H1 (cell line): ENCODE results near the gene NPBWR2. TPM values are rescaled to one million over a fixed set of nuclear protein-coding genes. Genes with fewer than 3 reads are reported as not detected.

Experiments used
- CTCF ChIA-PET: fragments of 300-600 bp; sonication (Branson Sonifier 250); formaldehyde crosslinking; loops from one replicate; lab custom pipeline; 2021; ENCODE audit not compliant: partially characterized antibody; lab: Charles Lee
- POLR2A ChIA-PET: fragments of 300-600 bp; sonication (Branson Sonifier 250); formaldehyde crosslinking; loops from one replicate; lab custom pipeline; 2021; ENCODE audit warnings: inconsistent platforms; ENCODE audit not compliant: partially characterized antibody; lab: Charles Lee
- DNase-seq, 2 experiments: peaks; one replicate each; pipeline versions ENCODE4 v3.0.0 to v3.0.0-alpha.2; 2010 to 2022; ENCODE audit warnings: low spot score in 2 of 2, low read depth in 1 of 2, mixed read lengths in 1 of 2
- FAIRE-seq: peaks from 2 replicates; lab custom pipeline; 2011; peaks lifted over from hg19 to GRCh38; lab: Jason Lieb, UNC
- H2AFZ ChIP-seq: 2 replicates; pipeline ENCODE4 v1.8.1; 2012; ENCODE audit warnings: low read length, inconsistent platforms
- H2AK5ac ChIP-seq: 2 replicates; pipeline ENCODE4 v1.6.1; 2013; ENCODE audit warnings: low read depth, low read length
- H2BK120ac ChIP-seq: replicated peaks from 2 replicates; pipeline ENCODE3; 2013; ENCODE audit warnings: low read depth, low read length, inconsistent platforms
- H2BK12ac ChIP-seq: 2 replicates; pipeline ENCODE4 v1.6.1; 2013; ENCODE audit warnings: low read depth, low read length
- H2BK15ac ChIP-seq: 2 replicates; pipeline ENCODE4 v1.6.1; 2013; ENCODE audit warnings: low read length
- H2BK20ac ChIP-seq: 2 replicates; pipeline ENCODE4 v1.6.1; 2013; ENCODE audit warnings: low read length
- H2BK5ac ChIP-seq: 2 replicates; pipeline ENCODE4 v1.6.1; 2013; ENCODE audit warnings: low read depth, low read length
- H3K14ac ChIP-seq: 2 replicates; pipeline ENCODE4 v1.6.1; 2013; ENCODE audit warnings: inconsistent platforms; ENCODE audit not compliant: insufficient read length
- H3K18ac ChIP-seq: 2 replicates; pipeline ENCODE4 v1.6.1; 2013; ENCODE audit warnings: low read length; ENCODE audit errors: extremely low read depth
- H3K23ac ChIP-seq: 2 replicates; pipeline ENCODE4 v1.6.1; 2013; ENCODE audit warnings: inconsistent platforms; ENCODE audit not compliant: insufficient read length
- H3K23me2 ChIP-seq: 2 replicates; pipeline ENCODE4 v1.6.1; 2013; ENCODE audit warnings: low read depth, low read length
- H3K27ac ChIP-seq: 2 replicates; pipeline ENCODE4 v1.6.1; 2011; ENCODE audit warnings: low read depth, low read length, inconsistent platforms
- H3K27me3 ChIP-seq, 4 experiments: replicated peaks in 1 of 4; 1 replicate in 1 of 4; 2 replicates in 3 of 4; pipeline versions ENCODE4 v1.6.1 to v1.8.1; 2011 to 2013; ENCODE audit warnings: low read length in 3 of 4, mild to moderate bottlenecking in 3 of 4, inconsistent platforms in 2 of 4, mixed read lengths in 2 of 4, moderate library complexity in 1 of 4; ENCODE audit not compliant: control insufficient read depth in 3 of 4, insufficient read depth in 3 of 4; ENCODE audit errors: extremely low read depth in 1 of 4
- H3K36me3 ChIP-seq, 4 experiments: 2 replicates each; pipeline versions ENCODE4 v1.6.1 to v1.8.1; 2011 to 2013; ENCODE audit warnings: mild to moderate bottlenecking in 4 of 4, low read length in 3 of 4, moderate library complexity in 2 of 4, control low read depth in 1 of 4, inconsistent platforms in 1 of 4; ENCODE audit not compliant: insufficient read depth in 4 of 4, control insufficient read depth in 2 of 4
- H3K4ac ChIP-seq: replicated peaks from 2 replicates; pipeline ENCODE3; 2013; ENCODE audit warnings: low read length, low read depth, mixed read lengths, inconsistent platforms; ENCODE audit not compliant: insufficient read length
- H3K4me1 ChIP-seq, 4 experiments: replicated peaks in 1 of 4; 1 replicate in 1 of 4; 2 replicates in 3 of 4; pipeline versions ENCODE4 v1.6.1 to v1.8.1; 2011 to 2013; ENCODE audit warnings: low read length in 3 of 4, inconsistent platforms in 2 of 4, mixed read lengths in 1 of 4; ENCODE audit not compliant: insufficient read depth in 4 of 4, control insufficient read depth in 3 of 4
- H3K4me2 ChIP-seq, 2 experiments: 2 replicates each; pipeline versions ENCODE4 v1.6.1 to v1.8.1; 2011 to 2013; ENCODE audit warnings: low read depth in 2 of 2, low read length in 2 of 2, control low read depth in 1 of 2, inconsistent platforms in 1 of 2, mild to moderate bottlenecking in 1 of 2; ENCODE audit not compliant: insufficient read depth in 1 of 2
- H3K4me3 ChIP-seq, 4 experiments: fragments of 200-600, 300-600 bp in 1 of 4; sonication (generic), shearing (Covaris generic), sonication (Bioruptor Twin) in 1 of 4; 2 replicates each; pipeline versions ENCODE4 v1.5.1 to v1.8.1; 2011 to 2016; ENCODE audit warnings: low read length in 4 of 4, low read depth in 3 of 4, control low read depth in 2 of 4, inconsistent platforms in 2 of 4, mild to moderate bottlenecking in 2 of 4, mixed read lengths in 1 of 4, moderate library complexity in 1 of 4; ENCODE audit not compliant: insufficient read depth in 2 of 4; ENCODE audit errors: extremely low read depth in 1 of 4
- H3K56ac ChIP-seq: replicated peaks from 2 replicates; pipeline ENCODE3; 2013; ENCODE audit warnings: low read depth, mild to moderate bottlenecking, mixed read lengths, low read length, inconsistent platforms; ENCODE audit not compliant: insufficient read length
- H3K79me1 ChIP-seq: 2 replicates; pipeline ENCODE4 v1.6.1; 2013; ENCODE audit warnings: low read depth, low read length, control low read depth
- H3K79me2 ChIP-seq, 2 experiments: 2 replicates each; pipeline versions ENCODE4 v1.6.1 to v1.8.1; 2012 to 2013; ENCODE audit warnings: low read length in 2 of 2, mild to moderate bottlenecking in 2 of 2, inconsistent platforms in 1 of 2; ENCODE audit not compliant: insufficient read depth in 2 of 2, control insufficient read depth in 1 of 2
- H3K9ac ChIP-seq, 4 experiments: replicated peaks in 1 of 4; 1 replicate in 1 of 4; 2 replicates in 3 of 4; pipeline versions ENCODE4 v1.6.1 to v1.8.1; 2011 to 2013; ENCODE audit warnings: low read depth in 3 of 4, low read length in 3 of 4, control low read depth in 2 of 4, mild to moderate bottlenecking in 2 of 4, moderate library complexity in 2 of 4, inconsistent platforms in 1 of 4; ENCODE audit errors: extremely low read depth in 1 of 4
- H3K9me3 ChIP-seq, 2 experiments: 2 replicates each; pipeline versions ENCODE4 v1.6.1 to v1.8.1; 2012 to 2013; ENCODE audit warnings: mild to moderate bottlenecking in 2 of 2, moderate library complexity in 2 of 2, control low read depth in 1 of 2, inconsistent platforms in 1 of 2, low read depth in 1 of 2, low read length in 1 of 2, mixed read lengths in 1 of 2; ENCODE audit not compliant: insufficient read depth in 2 of 2
- H4K20me1 ChIP-seq, 2 experiments: replicated peaks in 1 of 2; 2 replicates each; pipeline versions ENCODE3 to v1.8.1; 2011 to 2013; ENCODE audit warnings: inconsistent platforms in 2 of 2, low read length in 2 of 2, mild to moderate bottlenecking in 1 of 2; ENCODE audit not compliant: insufficient read depth in 2 of 2, control insufficient read depth in 1 of 2
- H4K5ac ChIP-seq: 2 replicates; pipeline ENCODE4 v1.6.1; 2013; ENCODE audit warnings: low read length, low read depth, mixed read lengths, inconsistent platforms; ENCODE audit not compliant: insufficient read length
- H4K8ac ChIP-seq: 2 replicates; pipeline ENCODE4 v1.8.0; 2013; ENCODE audit warnings: mild to moderate bottlenecking, moderate library complexity, low read length, inconsistent platforms; ENCODE audit not compliant: insufficient read depth; ENCODE audit errors: extremely low read depth
- H4K91ac ChIP-seq: replicated peaks from 2 replicates; pipeline ENCODE3; 2013; ENCODE audit warnings: low read length, mixed read lengths, inconsistent platforms; ENCODE audit not compliant: insufficient read length
- CBX5 ChIP-seq: fragments of 300-800, 300-1000 bp; sonication (generic); IDR thresholded peaks from 2 replicates; pipeline ENCODE4 v1.7.1; 2016; ENCODE audit warnings: antibody characterized with exemption, low read length, low read depth
- CEBPB ChIP-seq: IDR thresholded peaks from 2 replicates; pipeline ENCODE4 v1.6.1; 2012; ENCODE audit warnings: low read depth, low read length
- CTBP2 ChIP-seq: IDR thresholded peaks from 2 replicates; pipeline ENCODE4 v1.7.0; 2011; ENCODE audit warnings: borderline replicate concordance, mild to moderate bottlenecking, moderate library complexity, mixed read lengths, low read length; ENCODE audit not compliant: insufficient read depth, insufficient read length
- FOSL1 ChIP-seq: IDR thresholded peaks from 2 replicates; pipeline ENCODE4 v1.6.1; 2011; ENCODE audit warnings: mild to moderate bottlenecking, low read depth, low read length, moderate library complexity; ENCODE audit not compliant: insufficient read depth
- NRF1 ChIP-seq: IDR thresholded peaks from 2 replicates; pipeline ENCODE4 v1.6.1; 2011; ENCODE audit warnings: mild to moderate bottlenecking, low read depth, low read length, improper control_type of control experiment
- SAP30 ChIP-seq: fragments of 300-600 bp; sonication (generic); IDR thresholded peaks from 2 replicates; pipeline ENCODE4 v1.7.1; 2012; ENCODE audit warnings: low read length, moderate library complexity, mild to moderate bottlenecking, inconsistent platforms; ENCODE audit not compliant: insufficient read depth, insufficient replicate concordance
- SP1 ChIP-seq: IDR thresholded peaks from 2 replicates; pipeline ENCODE4 v1.6.1; 2011; ENCODE audit warnings: low read depth, low read length
- TAF7 ChIP-seq: optimal IDR thresholded peaks from 2 replicates; pipeline ENCODE3; 2011; ENCODE audit warnings: low read depth, mild to moderate bottlenecking, inconsistent platforms, low read length, moderate library complexity, borderline replicate concordance
- WGBS, 2 experiments: shearing (Covaris generic) in 1 of 2; methylation state at CpG; one replicate each; pipeline versions ENCODE4 v1.1.6 to v1.1.7; 2013 to 2015; ENCODE audit warnings: low lambda C conversion rate in 2 of 2, mixed read lengths in 2 of 2, inconsistent platforms in 1 of 2, low coverage in 1 of 2, missing lambda C conversion rate in 1 of 2; ENCODE audit not compliant: insufficient replicate concordance in 2 of 2, insufficient coverage in 1 of 2, insufficient read length in 1 of 2; ENCODE audit errors: extremely low coverage in 1 of 2, missing lambda C conversion rate in 1 of 2; 5-methylcytosine and 5-hydroxymethylcytosine counted together
- polyA plus RNA-seq, 7 experiments: library from polyadenylated mRNA; depleted of rRNA in 3 of 7; stranded (reverse) in 5 of 7; unstranded in 2 of 7; fragments of >200 nt in 5 of 7; fragments of 200-250 nt in 2 of 7; gene quantifications; 1 replicate in 5 of 7; 2 replicates in 1 of 7; 4 replicates in 1 of 7; pipeline versions ENCODE4 v1.2.1 to v1.2.3, GENCODE V29; 2011 to 2013; ENCODE audit warnings: missing spikeins in 2 of 7, mixed read lengths in 2 of 7
- total RNA-seq: library from RNA; stranded (reverse); fragmentation: NEBNext Ultra II Directional; extraction: Animal tissue kit (Norgen Biotek cat#: 25700); gene quantifications from 2 replicates; pipeline ENCODE4 v1.2.1, GENCODE V29; 2021
- TF ChIP-seq, protein P1 (sequence below): IDR thresholded peaks from 2 replicates; pipeline ENCODE4 v1.6.1; 2012; ENCODE audit warnings: inconsistent platforms
- TF ChIP-seq, protein P2 (sequence below): IDR thresholded peaks from 2 replicates; pipeline ENCODE4 v1.6.1; 2011; ENCODE audit warnings: low read depth, mild to moderate bottlenecking, low read length; ENCODE audit not compliant: insufficient read depth

NPBWR2 gene
- total and polyA plus RNA-seq, 2 of the 8 experiments (the other 6 are each of a cell fraction or from before 2014, with no cell fraction given): not detected

DNA sequence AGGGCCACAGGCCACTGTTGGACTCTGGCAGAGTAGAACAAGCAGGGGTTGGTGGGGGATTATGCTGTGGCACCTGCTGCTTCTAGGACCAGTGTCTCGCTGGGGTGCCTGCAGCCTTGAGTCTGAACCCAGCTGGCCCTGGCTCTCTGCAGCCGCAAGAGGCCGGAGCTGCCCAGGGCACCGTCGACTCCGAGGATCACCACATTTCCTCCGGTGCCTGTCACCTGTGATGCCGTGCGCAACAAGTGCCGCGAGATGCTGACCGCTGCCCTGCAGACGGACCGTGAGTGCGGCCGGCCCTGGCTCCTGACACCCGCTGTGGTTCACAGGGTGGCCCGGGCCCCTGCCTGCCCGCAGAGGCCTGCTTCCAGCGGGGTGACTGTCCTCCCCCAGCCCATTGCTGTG is 38.2 kb downstream of the NPBWR2 start:
- FAIRE-seq: no peak
- Histone ChIP-seq H3K36me3 (peaks cover 0 to 8% (median 3%) of the 10 kb centered on the region in 4 experiments; a peak in 3 of 8 replicates), H2BK15ac (peak overlapping the region; percentile 46; the same call in 1 of the 2 replicates)

More for the DNA sequence above, 38.2 kb downstream of the NPBWR2 start:
- ChIA-PET POLR2A (interaction anchor here (1.7 to 1.9 kb wide), 3 partner anchors 14 to 30 kb away, joined by 4 to 6 read pairs (median 5); partner anchors contain the start of gene LKAAEAR1), CTCF (interaction anchor here (0.5 to 3.1 kb wide), 15 partner anchors 9 to 1198 kb away, joined by 3 to 33 read pairs (median 6); partner anchors contain the start of genes C20orf204, LKAAEAR1, OPRL1 and RGS19)
- Histone ChIP-seq H2BK20ac (no peak overlapping the region), H4K8ac (peak overlapping the region; percentile 62), H3K27me3 (no peaks in the 10 kb centered on the region), H3K14ac (no peak overlapping the region), H2BK120ac (no peak overlapping the region), H4K5ac (no peak overlapping the region), H3K4me1 (peaks cover 0 to 16% (median 5%) of the 10 kb centered on the region in 4 experiments; a peak in 6 of 7 replicates), H2AFZ (no peak overlapping the region), H3K4me2 (no peak overlapping the region), H2BK12ac (peak overlapping the region; percentile 92; the same call in 1 of the 2 replicates), H4K20me1 (peaks cover 2 to 11% of the 10 kb centered on the region in 2 experiments), H3K23ac (no peak overlapping the region), H3K27ac (no peak overlapping the region), H3K9ac (no peak overlapping the region), H3K4ac (peak overlapping the region; percentile 21), H2AK5ac (peak overlapping the region; percentile 90; the same call in 1 of the 2 replicates), H3K9me3 (no peaks in the 10 kb centered on the region), H3K18ac (no peak overlapping the region; the same call in 1 of the 2 replicates), H3K79me1 (0 out of 2 replicates have a peak, but pooled peaks cover 3% of the 10 kb centered on the region), H3K79me2 (no peaks in the 10 kb centered on the region), H3K4me3 (no peak overlapping the region), H3K56ac (no peak overlapping the region), H2BK5ac (no peak overlapping the region), H3K23me2 (no peaks in the 10 kb centered on the region), H4K91ac (peak overlapping the region; percentile 27)
- WGBS, 2 experiments: 93% methylated on average over 20 of the region's 20 CpGs; no CpG with 5 or more reads in 1 of the 2 experiments
- DNase-seq: no peak
- TF ChIP-seq CEBPB: no peak
- TF ChIP-seq SAP30: no peak
- TF ChIP-seq CBX5: no peak
- TF ChIP-seq CTBP2: no peak
- TF ChIP-seq, protein P1, sequence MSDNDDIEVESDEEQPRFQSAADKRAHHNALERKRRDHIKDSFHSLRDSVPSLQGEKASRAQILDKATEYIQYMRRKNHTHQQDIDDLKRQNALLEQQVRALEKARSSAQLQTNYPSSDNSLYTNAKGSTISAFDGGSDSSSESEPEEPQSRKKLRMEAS: no peak
- no peak for TF ChIP-seq SP1
- TF ChIP-seq FOSL1: no peak
- TF ChIP-seq NRF1: no peak
- no peak for TF ChIP-seq TAF7
- TF ChIP-seq, protein P2, sequence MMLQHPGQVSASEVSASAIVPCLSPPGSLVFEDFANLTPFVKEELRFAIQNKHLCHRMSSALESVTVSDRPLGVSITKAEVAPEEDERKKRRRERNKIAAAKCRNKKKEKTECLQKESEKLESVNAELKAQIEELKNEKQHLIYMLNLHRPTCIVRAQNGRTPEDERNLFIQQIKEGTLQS: no peak
